Mesenteric fat pad (tissue), 1 donor: ENCODE data around the gene RHOB. TPM values are rescaled to one million over a fixed set of nuclear protein-coding genes. Genes with fewer than 3 reads are reported as not detected.
"Not testable (repeated sequence)": the region's sequence is repeated elsewhere in the genome, so short reads cannot be mapped to it uniquely, and the experiment has no call there.

Experiments used
- DNase-seq: peaks from one replicate; pipeline ENCODE4 v3.0.0-alpha.2; 2020; ENCODE audit warnings: low spot score
- total RNA-seq: library from RNA; stranded (reverse); fragmentation: NEBNext Ultra II Directional; extraction: Animal tissue kit (Norgen Biotek cat#: 25700); gene quantifications from one replicate; pipeline ENCODE4 v1.2.1, GENCODE V29; 2021
- donor health status: DM: yes; HTN: yes; CAD: no.

RHOB gene
- total RNA-seq, 1 donor from 2014 or later: 677 TPM

DNA sequence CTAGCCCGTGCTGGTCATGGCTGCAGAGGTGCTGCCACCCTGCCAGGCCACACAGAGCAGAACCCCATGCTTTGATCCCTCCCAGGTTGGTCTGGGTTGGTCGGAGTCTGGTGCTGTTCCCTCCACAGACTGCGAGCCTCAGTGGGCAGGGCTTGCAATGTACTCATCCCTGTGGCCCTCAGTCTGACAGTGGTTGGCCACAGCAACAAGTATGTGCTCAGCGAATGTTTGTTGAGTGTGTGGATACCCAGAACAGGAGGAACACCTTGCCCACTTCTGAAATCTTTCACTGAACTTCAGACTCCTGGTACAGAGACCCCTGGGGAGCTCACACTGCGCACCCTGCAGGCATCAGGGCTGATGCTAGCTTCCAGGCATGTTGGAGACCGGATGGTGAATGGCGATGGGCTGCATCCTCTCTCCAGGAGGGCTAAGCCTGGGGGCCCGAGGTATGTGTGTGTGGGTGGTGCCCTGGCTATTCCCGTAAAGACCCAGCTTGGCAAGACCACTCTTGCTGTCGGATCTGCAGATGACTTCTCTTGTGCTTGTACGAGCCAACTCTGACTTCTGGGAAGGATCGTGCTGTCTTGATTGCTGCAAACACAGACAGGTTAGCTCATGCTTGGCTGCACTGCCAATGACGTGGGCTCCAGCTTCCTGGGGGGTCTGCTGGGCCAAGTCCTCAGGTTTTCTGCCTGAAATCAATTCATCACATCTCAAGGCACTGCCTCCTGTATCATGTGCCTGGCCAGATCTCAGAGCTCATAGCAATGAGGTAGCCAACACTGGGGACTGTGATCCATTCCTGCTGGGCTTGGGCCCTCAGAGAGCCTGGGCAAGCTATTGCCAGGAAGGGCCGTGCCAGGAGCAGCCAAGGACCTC lies 43.7 kb downstream of the RHOB start:
- DNase-seq: no peak

DNA sequence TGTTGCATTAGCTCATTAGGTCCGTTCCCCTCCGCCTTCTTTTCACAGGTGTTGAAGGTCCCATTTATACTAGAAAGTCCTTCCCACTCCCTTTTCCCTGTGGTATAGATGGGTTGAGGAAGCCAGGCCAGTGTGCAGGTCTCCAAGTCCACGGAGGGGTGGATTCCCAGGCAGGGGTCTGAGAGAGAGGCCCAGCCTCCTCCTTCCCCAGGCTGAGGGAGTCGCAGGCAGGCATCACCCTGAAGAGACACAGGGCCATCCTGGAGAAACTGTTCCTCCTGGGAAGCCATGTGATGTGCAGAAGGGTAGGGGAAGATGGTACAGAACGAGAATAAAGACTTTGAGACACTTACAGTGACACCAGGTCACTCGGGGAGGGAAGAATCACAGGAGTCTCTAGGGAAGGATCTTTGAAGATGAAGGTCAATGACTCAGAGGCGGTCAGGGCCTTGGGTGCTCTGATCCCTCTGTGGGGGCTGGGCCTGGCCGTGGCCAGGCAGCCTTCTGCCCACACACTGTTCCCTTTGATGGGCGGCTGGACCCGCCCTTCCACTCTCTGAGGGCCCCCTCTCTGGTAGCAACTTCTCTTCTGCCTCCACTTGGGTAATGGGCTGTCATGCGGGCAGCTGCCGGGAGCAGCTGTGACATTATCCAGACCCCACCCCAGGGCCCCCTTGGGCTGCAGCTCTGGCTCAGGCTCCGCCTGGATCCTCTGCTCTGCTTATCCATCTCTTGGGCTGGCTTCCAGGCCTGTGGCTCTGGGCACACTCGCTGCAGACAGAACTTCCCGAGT lies 45.1 kb downstream of the RHOB start:
- no peak for DNase-seq

DNA sequence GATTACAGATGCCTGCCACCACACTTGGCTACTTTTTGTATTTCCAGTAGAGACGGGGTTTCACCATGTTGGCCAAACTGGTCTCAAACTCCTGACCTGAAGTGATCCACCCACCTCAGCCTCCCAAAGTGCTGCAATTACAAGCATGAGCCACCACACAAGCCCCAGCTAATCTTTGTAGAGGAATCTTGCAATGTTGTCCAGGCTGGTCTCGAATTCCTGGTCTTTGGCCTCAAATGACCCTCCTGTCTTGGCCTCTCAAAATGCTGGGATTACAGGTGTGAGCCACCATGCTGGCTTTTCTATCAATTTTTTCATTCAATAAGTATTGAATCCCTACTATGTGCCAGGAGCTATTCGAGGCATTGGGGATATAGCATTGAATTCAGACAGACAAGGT lies 46.2 kb downstream of the RHOB start:
- DNase-seq: not testable (repeated sequence)

DNA sequence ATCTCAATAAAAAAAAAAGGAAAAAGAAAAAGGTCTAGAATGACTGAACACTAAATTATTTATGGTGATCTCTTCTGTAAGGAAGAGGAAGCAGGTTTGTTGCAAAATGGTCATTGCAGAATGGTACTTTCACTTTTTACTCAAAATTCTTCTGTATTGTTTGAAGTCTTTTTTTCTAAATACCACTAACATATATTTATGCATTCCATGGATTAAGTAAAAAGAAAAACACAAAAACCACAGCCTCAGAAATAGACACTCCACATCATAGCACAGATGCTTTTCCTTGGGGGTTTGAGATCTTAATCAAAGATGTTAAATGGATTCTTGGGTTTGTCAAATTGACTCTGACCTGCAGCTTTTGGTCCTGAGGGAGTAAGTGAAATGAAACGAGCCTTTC lies 47.4 kb downstream of the RHOB start:
- no peak for DNase-seq

GRCh38 chr2:20496076-20496872 lies 49.4 kb downstream of the RHOB start:
- no peak for DNase-seq

GRCh38 chr2:20496942-20497341 lies 50.1 kb downstream of the RHOB start:
- DNase-seq: peak; percentile 64

Other genes with a start within 250 kb of the RHOB start
- gene SDC1, start 221.9 kb upstream of the RHOB start, total RNA-seq: 2.3 TPM
- gene PUM2, start 96.2 kb upstream of the RHOB start, total RNA-seq: 74.2 TPM
- gene HS1BP3, start 204.0 kb downstream of the RHOB start, total RNA-seq: 28.8 TPM
- gene GDF7, start 220.1 kb downstream of the RHOB start, total RNA-seq: 1.2 TPM